Hepatocyte (in vitro differentiated cells): ENCODE measurements around the gene DOCK8. TPM values are rescaled to one million over a fixed set of nuclear protein-coding genes. Genes with fewer than 3 reads are reported as not detected.

ENCODE experiments used
- DNase-seq: peaks from one replicate; pipeline ENCODE4 v3.0.0-alpha.2; 2016; ENCODE audit warnings: low spot score
- H2AFZ ChIP-seq: fragments of 200-600 bp; sonication (generic); 2 replicates; pipeline ENCODE4 v1.6.0; 2016; ENCODE audit warnings: antibody characterized with exemption, mild to moderate bottlenecking
- H3K27ac ChIP-seq: fragments of 200-600 bp; sonication (generic); 2 replicates; pipeline ENCODE4 v1.5.1; 2016; ENCODE audit warnings: mild to moderate bottlenecking
- H3K27me3 ChIP-seq: fragments of 200-600 bp; sonication (generic); 2 replicates; pipeline ENCODE4 v1.6.1; 2016
- H3K36me3 ChIP-seq: fragments of 200-600 bp; sonication (generic); replicated peaks from 2 replicates; pipeline ENCODE4 v1.5.1; 2016; ENCODE audit warnings: low read depth; ENCODE audit not compliant: insufficient read depth
- H3K4me1 ChIP-seq: fragments of 200-600 bp; sonication (generic); 2 replicates; pipeline ENCODE4 v1.5.1; 2016; ENCODE audit warnings: mild to moderate bottlenecking, moderate library complexity; ENCODE audit not compliant: insufficient read depth
- H3K4me2 ChIP-seq: fragments of 200-600 bp; sonication (generic); 2 replicates; pipeline ENCODE4 v1.6.0; 2016
- H3K4me3 ChIP-seq: fragments of 200-600 bp; sonication (generic); 2 replicates; pipeline ENCODE4 v1.5.1; 2016; ENCODE audit warnings: mild to moderate bottlenecking
- H3K79me2 ChIP-seq: fragments of 200-600 bp; sonication (generic); 2 replicates; pipeline ENCODE4 v1.6.0; 2017; ENCODE audit warnings: mild to moderate bottlenecking
- H3K9me2 ChIP-seq: fragments of 200-600 bp; sonication (generic); replicated peaks from 2 replicates; pipeline ENCODE4 v1.6.0; 2017; ENCODE audit warnings: mild to moderate bottlenecking; ENCODE audit not compliant: insufficient read depth
- H3K9me3 ChIP-seq: fragments of 200-600 bp; sonication (generic); 2 replicates; pipeline ENCODE4 v1.5.1; 2016; ENCODE audit warnings: low read depth, mild to moderate bottlenecking
- H4K20me1 ChIP-seq: fragments of 200-600 bp; sonication (generic); 2 replicates; pipeline ENCODE4 v1.6.0; 2016; ENCODE audit warnings: mild to moderate bottlenecking; ENCODE audit not compliant: insufficient read depth, poor library complexity, severe bottlenecking
- CTCF ChIP-seq: fragments of 200-600 bp; sonication (generic); IDR thresholded peaks from 2 replicates; pipeline ENCODE4 v1.5.1; 2016; ENCODE audit warnings: antibody characterized with exemption, mild to moderate bottlenecking; ENCODE audit not compliant: poor library complexity
- EZH2 ChIP-seq: fragments of 200-600 bp; sonication (generic); IDR thresholded peaks from 2 replicates; pipeline ENCODE4 v1.6.1; 2016; ENCODE audit warnings: antibody characterized with exemption, mild to moderate bottlenecking, borderline replicate concordance
- EZH2phosphoT487 ChIP-seq: fragments of 200-600 bp; sonication (generic); IDR thresholded peaks from one replicate; pipeline ENCODE4 v1.6.1; 2018; ENCODE audit warnings: antibody characterized with exemption, mild to moderate bottlenecking, low read depth, moderate library complexity; ENCODE audit not compliant: unreplicated experiment, severe bottlenecking
- WGBS: methylation state at CpG from one replicate; pipeline ENCODE4 v1.1.6; 2016; ENCODE audit warnings: low lambda C conversion rate; ENCODE audit errors: missing lambda C conversion rate; 5-methylcytosine and 5-hydroxymethylcytosine counted together
- polyA plus RNA-seq: library from polyadenylated mRNA; unstranded; fragments of >200 nt; fragmentation: Nextera tagmentation; extraction: Ambion mirVana; gene quantifications from 2 replicates; pipeline ENCODE4 v1.2.1, GENCODE V29; 2016
- total RNA-seq: library from RNA; depleted of rRNA; stranded (reverse); fragments of >200 nt; gene quantifications from 2 replicates; pipeline ENCODE4 v1.2.3, GENCODE V29; 2014

Gene DOCK8
- total and polyA plus RNA-seq, 2 experiments from 2014 or later: 6.5 to 6.6 TPM

- H3K79me2 ChIP-seq: no peaks in the 10 kb centered on the region
- no peaks in the 10 kb centered on the region for H3K36me3 ChIP-seq
- TF ChIP-seq CTCF: no peak
- no peak for TF ChIP-seq EZH2phosphoT487
- TF ChIP-seq EZH2: no peak
- H3K4me3 ChIP-seq: no peak overlapping the region
- no peaks in the 10 kb centered on the region for H3K27me3 ChIP-seq
- H4K20me1 ChIP-seq: no peaks in the 10 kb centered on the region
- H3K4me2 ChIP-seq: no peak overlapping the region
- H3K9me2 ChIP-seq: no peaks in the 10 kb centered on the region
- no peak overlapping the region for H2AFZ ChIP-seq
- 61% methylated on average over 1 of the region's 1 CpG for WGBS
- no peaks in the 10 kb centered on the region for H3K9me3 ChIP-seq
- no peaks in the 10 kb centered on the region for H3K4me1 ChIP-seq
- DNase-seq: peak; percentile 13
- H3K27ac ChIP-seq: no peak overlapping the region
These were observed 43.3 kb downstream of the DOCK8 start for GRCh38 chr9:257957-258356.

GRCh38 chr9:259405-260404, 45.0 kb downstream of the DOCK8 start:
- Histone ChIP-seq H3K9me3 (no peaks in the 10 kb centered on the region), H3K9me2 (no peaks in the 10 kb centered on the region), H3K36me3 (no peaks in the 10 kb centered on the region), H3K4me2 (no peak overlapping the region), H2AFZ (no peak overlapping the region), H3K4me3 (no peak overlapping the region), H4K20me1 (no peaks in the 10 kb centered on the region), H3K27ac (no peak overlapping the region), H3K79me2 (no peaks in the 10 kb centered on the region), H3K4me1 (no peaks in the 10 kb centered on the region), H3K27me3 (no peaks in the 10 kb centered on the region)
- 49% methylated on average over 2 of the region's 2 CpGs for WGBS
- TF ChIP-seq EZH2phosphoT487 (no peak), CTCF (no peak), EZH2 (no peak)
- no peak for DNase-seq

GRCh38 chr9:264231-264630, 49.6 kb downstream of the DOCK8 start:
- no peaks in the 10 kb centered on the region for H3K36me3 ChIP-seq
- no peaks in the 10 kb centered on the region for H3K9me3 ChIP-seq
- H3K27me3 ChIP-seq: no peaks in the 10 kb centered on the region
- WGBS: 87% methylated on average over 2 of the region's 2 CpGs
- TF ChIP-seq EZH2 (no peak), CTCF (no peak), EZH2phosphoT487 (no peak)
- H3K79me2 ChIP-seq: no peaks in the 10 kb centered on the region
- no peak overlapping the region for H3K4me3 ChIP-seq
- H3K4me1 ChIP-seq: no peaks in the 10 kb centered on the region
- no peak overlapping the region for H3K4me2 ChIP-seq
- no peaks in the 10 kb centered on the region for H3K9me2 ChIP-seq
- no peaks in the 10 kb centered on the region for H4K20me1 ChIP-seq
- DNase-seq: no peak
- no peak overlapping the region for H3K27ac ChIP-seq
- H2AFZ ChIP-seq: no peak overlapping the region
